B cell (primary cell): ENCODE results near the gene MEG3.

ENCODE experiments used
- EZH2 ChIP-seq: IDR thresholded peaks from 2 replicates; pipeline ENCODE4 v1.6.1; 2012; ENCODE audit warnings: borderline replicate concordance, low read depth, mild to moderate bottlenecking, moderate library complexity, low read length; ENCODE audit not compliant: insufficient read depth, poor library complexity, severe bottlenecking
- TF ChIP-seq, protein P1 (sequence below): fragments of 200-600 bp; IDR thresholded peaks from one replicate; pipeline ENCODE4 v1.8.0; 2022; ENCODE audit warnings: antibody characterized with exemption, mild to moderate bottlenecking

DNA sequence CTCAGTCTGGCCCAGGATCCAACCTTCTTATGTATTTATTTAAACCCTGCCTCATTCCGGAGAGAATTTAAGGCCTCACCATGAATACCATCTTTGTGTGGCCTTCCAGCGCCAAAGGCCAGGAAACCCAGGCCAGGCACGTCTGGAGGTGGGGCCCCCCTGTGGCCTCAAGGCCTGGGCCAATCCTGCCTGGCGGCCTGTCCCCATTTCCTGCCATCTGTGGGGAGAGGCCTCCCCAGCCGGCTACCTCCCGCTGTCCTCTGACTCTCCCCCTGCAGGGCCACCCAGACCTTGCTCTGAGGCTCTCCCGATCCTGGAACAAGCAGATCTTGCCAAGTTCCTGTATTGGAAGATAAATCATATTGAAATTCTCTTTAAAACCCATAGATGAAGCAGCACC lies 37.4 kb upstream of the MEG3 start:
- TF ChIP-seq, protein P1, sequence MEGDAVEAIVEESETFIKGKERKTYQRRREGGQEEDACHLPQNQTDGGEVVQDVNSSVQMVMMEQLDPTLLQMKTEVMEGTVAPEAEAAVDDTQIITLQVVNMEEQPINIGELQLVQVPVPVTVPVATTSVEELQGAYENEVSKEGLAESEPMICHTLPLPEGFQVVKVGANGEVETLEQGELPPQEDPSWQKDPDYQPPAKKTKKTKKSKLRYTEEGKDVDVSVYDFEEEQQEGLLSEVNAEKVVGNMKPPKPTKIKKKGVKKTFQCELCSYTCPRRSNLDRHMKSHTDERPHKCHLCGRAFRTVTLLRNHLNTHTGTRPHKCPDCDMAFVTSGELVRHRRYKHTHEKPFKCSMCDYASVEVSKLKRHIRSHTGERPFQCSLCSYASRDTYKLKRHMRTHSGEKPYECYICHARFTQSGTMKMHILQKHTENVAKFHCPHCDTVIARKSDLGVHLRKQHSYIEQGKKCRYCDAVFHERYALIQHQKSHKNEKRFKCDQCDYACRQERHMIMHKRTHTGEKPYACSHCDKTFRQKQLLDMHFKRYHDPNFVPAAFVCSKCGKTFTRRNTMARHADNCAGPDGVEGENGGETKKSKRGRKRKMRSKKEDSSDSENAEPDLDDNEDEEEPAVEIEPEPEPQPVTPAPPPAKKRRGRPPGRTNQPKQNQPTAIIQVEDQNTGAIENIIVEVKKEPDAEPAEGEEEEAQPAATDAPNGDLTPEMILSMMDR, result no peak
- TF ChIP-seq EZH2, result no peak
